Measurements from ENCODE around the gene FAM8A1. TPM values are rescaled to one million over a fixed set of nuclear protein-coding genes. Genes with fewer than 3 reads are reported as not detected.

Gene FAM8A1
- total RNA-seq, 1 donor from 2014 or later, result 29.8 TPM

- Histone ChIP-seq H3K27me3 (ENCODE audit: low read depth) (no peaks in the 10 kb centered on the region), H3K36me3 (no peaks in the 10 kb centered on the region), H3K27ac (no peak overlapping the region), H3K9me3 (no peaks in the 10 kb centered on the region), H3K4me1 (no peaks in the 10 kb centered on the region), H3K4me3 (no peak overlapping the region)
- intact Hi-C loops (cut with DNase I), result no loop called here
- no peak for TF ChIP-seq CTCF (IDR thresholded peaks at IDR 0.05)
- DNase-seq (no peak), ATAC-seq (peak in 1 of 2 donors; percentile 35)
These were observed 8.8 kb upstream of the FAM8A1 start for GRCh38 chr6:17591287-17591686.

DNA sequence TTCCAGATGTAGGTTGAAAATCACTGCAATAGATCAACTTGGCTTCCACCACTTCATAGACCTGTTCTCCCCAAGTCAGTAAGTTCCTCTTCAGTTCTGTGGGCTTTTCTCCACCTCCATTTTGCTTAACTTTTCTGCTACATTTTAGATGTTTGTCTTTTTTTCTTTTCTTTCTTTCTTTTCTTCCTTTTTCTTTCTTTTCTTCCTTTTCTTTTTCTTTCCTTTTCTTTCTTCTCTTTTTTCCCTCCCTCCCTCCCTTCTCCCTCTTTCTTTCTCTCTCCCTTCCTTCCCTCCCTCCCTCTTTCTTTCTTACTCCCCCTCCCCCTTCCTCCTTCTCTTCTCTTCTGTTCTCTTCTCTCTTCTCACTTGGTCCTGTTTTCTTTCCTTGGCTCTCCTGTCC, 6.9 kb upstream of the FAM8A1 start:
- TF ChIP-seq CTCF (IDR thresholded peaks at IDR 0.05), result no peak
- DNase-seq (no peak), ATAC-seq (no peak)
- Histone ChIP-seq H3K4me3 (no peak overlapping the region), H3K4me1 (no peaks in the 10 kb centered on the region), H3K9me3 (no peaks in the 10 kb centered on the region), H3K27me3 (ENCODE audit: low read depth) (no peaks in the 10 kb centered on the region), H3K27ac (no peak overlapping the region), H3K36me3 (no peaks in the 10 kb centered on the region)
- intact Hi-C loops (cut with DNase I), result no loop called here

DNA sequence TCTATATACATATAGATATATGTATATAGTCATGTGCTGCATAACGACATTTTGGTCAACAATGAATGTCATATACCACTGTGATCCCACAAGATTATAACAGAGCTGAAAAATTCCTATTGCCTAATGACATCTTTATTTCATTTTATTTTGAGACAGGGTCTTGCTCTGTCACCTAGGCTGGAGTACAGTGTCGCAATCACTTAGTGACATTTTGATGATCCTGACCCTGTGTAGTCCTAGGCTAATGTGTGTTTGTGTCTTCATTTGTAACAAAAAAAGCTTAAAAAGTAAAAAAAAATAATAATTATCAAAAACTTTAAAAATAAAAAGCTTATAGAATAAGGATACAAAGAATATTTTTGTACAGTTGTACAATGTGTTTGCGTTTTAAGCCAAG, 4.0 kb upstream of the FAM8A1 start:
- no peak for DNase-seq
- Histone ChIP-seq H3K27me3 (ENCODE audit: low read depth) (no peaks in the 10 kb centered on the region), H3K4me3 (no peak overlapping the region), H3K4me1 (no peaks in the 10 kb centered on the region), H3K36me3 (no peaks in the 10 kb centered on the region), H3K9me3 (no peaks in the 10 kb centered on the region), H3K27ac (no peak overlapping the region)
- no peak for ATAC-seq
- intact Hi-C loops (cut with DNase I), result no loop called here
- TF ChIP-seq CTCF (IDR thresholded peaks at IDR 0.05), result no peak

GRCh38 chr6:17600527-17601385, 654 bp downstream of the FAM8A1 start:
- H3K4me3 ChIP-seq, result peak overlapping the region; percentile 91
- H3K4me1 ChIP-seq, result peaks cover 17% of the 10 kb centered on the region
- DNase-seq, result peak; percentile 76
- H3K27me3 ChIP-seq (ENCODE audit: low read depth), result no peaks in the 10 kb centered on the region
- TF ChIP-seq CTCF (IDR thresholded peaks at IDR 0.05), result no peak
- peak; percentile 77 to 82 for ATAC-seq
- intact Hi-C loops (cut with DNase I), result no loop called here
- no peaks in the 10 kb centered on the region for H3K9me3 ChIP-seq
- peaks cover 30% of the 10 kb centered on the region for H3K36me3 ChIP-seq
- H3K27ac ChIP-seq, result peak overlapping the region; percentile 99

DNA sequence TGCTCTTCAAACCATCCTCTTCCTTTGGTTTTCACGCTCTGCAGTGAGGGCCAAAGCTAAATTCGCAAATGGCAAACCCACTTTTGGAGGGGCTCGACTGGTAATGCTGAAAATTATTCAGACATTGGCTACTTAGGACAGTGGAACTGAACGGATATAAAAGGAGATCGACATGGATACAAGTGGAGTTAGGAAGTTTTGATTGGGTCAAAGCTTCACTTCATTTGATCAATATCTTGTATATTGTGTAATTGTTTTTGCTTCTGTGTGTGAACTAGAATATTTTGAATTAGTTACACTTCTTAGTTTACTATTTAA, 1.2 kb downstream of the FAM8A1 start:
- TF ChIP-seq CTCF (IDR thresholded peaks at IDR 0.05), result no peak
- peaks cover 17% of the 10 kb centered on the region for H3K4me1 ChIP-seq
- no peaks in the 10 kb centered on the region for H3K9me3 ChIP-seq
- no peaks in the 10 kb centered on the region for H3K27me3 ChIP-seq (ENCODE audit: low read depth)
- intact Hi-C loops (cut with DNase I), result no loop called here
- H3K27ac ChIP-seq, result peak overlapping the region; percentile 99
- H3K4me3 ChIP-seq, result peak overlapping the region; percentile 91
- no peak for DNase-seq
- no peak for ATAC-seq
- peaks cover 36% of the 10 kb centered on the region for H3K36me3 ChIP-seq

All from lower lobe of right lung (tissue), 2 donors.